CD14-positive monocyte (primary cell): Measurements from ENCODE around the gene INO80. TPM values are rescaled to one million over a fixed set of nuclear protein-coding genes. Genes with fewer than 3 reads are reported as not detected.

Experiments
- DNase-seq, 3 donors: peaks; one replicate each; pipeline ENCODE4 v3.0.0-alpha.2; 2011 to 2022
- H2AFZ ChIP-seq: 2 replicates; pipeline ENCODE4 v1.6.0; 2012; ENCODE audit warnings: mild to moderate bottlenecking, low read depth, low read length, inconsistent platforms; ENCODE audit not compliant: insufficient read depth, poor library complexity, severe bottlenecking
- H3K27ac ChIP-seq, 2 donors: 1 replicate in 1 of 2; 2 replicates in 1 of 2; pipeline ENCODE4 v1.5.1; 2012 to 2013; ENCODE audit warnings: low read length in 2 of 2, control low read depth in 1 of 2, inconsistent platforms in 1 of 2, low read depth in 1 of 2, mild to moderate bottlenecking in 1 of 2
- H3K27me3 ChIP-seq, 2 donors: one replicate each; pipeline versions ENCODE4 v1.6.0 to v1.6.1; 2011 to 2013; ENCODE audit warnings: low read length in 2 of 2; ENCODE audit not compliant: control insufficient read depth in 2 of 2, insufficient read depth in 2 of 2
- H3K36me3 ChIP-seq, 2 donors: replicated peaks in 1 of 2; 1 replicate in 1 of 2; 2 replicates in 1 of 2; pipeline versions ENCODE4 v1.5.1 to v1.6.1; 2012 to 2013; ENCODE audit warnings: low read length in 2 of 2, control low read depth in 1 of 2, inconsistent platforms in 1 of 2, mild to moderate bottlenecking in 1 of 2; ENCODE audit not compliant: insufficient read depth in 2 of 2, control insufficient read depth in 1 of 2
- H3K4me1 ChIP-seq, 2 donors: 1 replicate in 1 of 2; 2 replicates in 1 of 2; pipeline versions ENCODE4 v1.5.1 to v1.6.1; 2012 to 2013; ENCODE audit warnings: low read length in 2 of 2, control low read depth in 1 of 2, inconsistent platforms in 1 of 2, mild to moderate bottlenecking in 1 of 2, moderate library complexity in 1 of 2; ENCODE audit not compliant: insufficient read depth in 2 of 2, control insufficient read depth in 1 of 2
- H3K4me2 ChIP-seq: replicated peaks from 2 replicates; pipeline ENCODE3; 2012; ENCODE audit warnings: low read length, moderate library complexity, mild to moderate bottlenecking; ENCODE audit not compliant: poor library complexity, severe bottlenecking; ENCODE audit errors: extremely low read depth
- H3K4me3 ChIP-seq, 3 experiments: fragments of 200-600 bp in 1 of 3; sonication (generic) in 1 of 3; replicated peaks in 1 of 3; 1 replicate in 2 of 3; 2 replicates in 1 of 3; pipeline ENCODE4 v1.5.1; 2011 to 2013; ENCODE audit warnings: low read length in 3 of 3, mild to moderate bottlenecking in 3 of 3, control low read depth in 2 of 3, low read depth in 2 of 3, inconsistent platforms in 1 of 3, moderate library complexity in 1 of 3
- H3K79me2 ChIP-seq: 2 replicates; pipeline ENCODE4 v1.6.0; 2012; ENCODE audit warnings: mild to moderate bottlenecking, control low read depth, inconsistent platforms, low read length, moderate library complexity; ENCODE audit not compliant: insufficient read depth
- H3K9ac ChIP-seq: 2 replicates; pipeline ENCODE4 v1.6.0; 2017; ENCODE audit warnings: low read length, mild to moderate bottlenecking; ENCODE audit not compliant: insufficient read depth, poor library complexity, severe bottlenecking
- H3K9me3 ChIP-seq, 2 donors: replicated peaks in 1 of 2; 1 replicate in 1 of 2; 2 replicates in 1 of 2; pipeline versions ENCODE4 v1.5.1 to v1.6.1; 2012 to 2013; ENCODE audit warnings: low read length in 2 of 2, control low read depth in 1 of 2; ENCODE audit not compliant: control insufficient read depth in 1 of 2, insufficient read depth in 1 of 2
- H4K20me1 ChIP-seq: 2 replicates; pipeline ENCODE4 v1.6.0; 2012; ENCODE audit warnings: mild to moderate bottlenecking, low read length, control low read depth, moderate library complexity; ENCODE audit not compliant: insufficient read depth
- H3K27ac Mint-ChIP-seq, 7 donors: one replicate each; pipeline ENCODE4 v1.8.0; 2020; ENCODE audit warnings: mild to moderate bottlenecking in 7 of 7, mixed read lengths in 7 of 7, moderate library complexity in 6 of 7, inconsistent platforms in 2 of 7
- H3K27me3 Mint-ChIP-seq, 3 donors: one replicate each; pipeline ENCODE4 v1.8.0; 2021 to 2022; ENCODE audit warnings: low read depth in 3 of 3, mild to moderate bottlenecking in 3 of 3, mixed read lengths in 3 of 3, moderate library complexity in 3 of 3, inconsistent platforms in 1 of 3
- H3K36me3 Mint-ChIP-seq, 2 donors: one replicate each; pipeline ENCODE4 v1.8.0; 2020; ENCODE audit warnings: mixed read lengths in 2 of 2, inconsistent platforms in 1 of 2, mild to moderate bottlenecking in 1 of 2
- H3K4me1 Mint-ChIP-seq: one replicate; pipeline ENCODE4 v1.8.0; 2020; ENCODE audit warnings: mild to moderate bottlenecking, mixed read lengths
- H3K4me3 Mint-ChIP-seq, 2 donors: one replicate each; pipeline ENCODE4 v1.8.0; 2020; ENCODE audit warnings: mild to moderate bottlenecking in 2 of 2, mixed read lengths in 2 of 2, moderate library complexity in 1 of 2
- H3K9me3 Mint-ChIP-seq, 7 donors: one replicate each; pipeline ENCODE4 v1.8.0; 2020 to 2022; ENCODE audit warnings: mixed read lengths in 7 of 7, mild to moderate bottlenecking in 6 of 7, moderate library complexity in 6 of 7, inconsistent platforms in 2 of 7
- WGBS: methylation state at CpG from one replicate; pipeline ENCODE4 v1.1.5; 2013; ENCODE audit warnings: missing lambda C conversion rate; ENCODE audit not compliant: insufficient coverage; 5-methylcytosine and 5-hydroxymethylcytosine counted together
- intact Hi-C, 2 donors: fragments of 100-400 bp; cut with micrococcal nuclease; formaldehyde crosslinking; loops; one replicate each; pipeline versions ENCODE4 v1.15.0 to v1.15.1; 2023
- polyA plus RNA-seq, 3 donors: library from polyadenylated mRNA; depleted of rRNA in 1 of 3; unstranded in 2 of 3; stranded (reverse) in 1 of 3; fragments of 300-500 nt in 2 of 3; fragments of >200 nt in 1 of 3; fragmentation: Illumina TruSeq in 2 of 3; gene quantifications; 1 replicate in 2 of 3; 2 replicates in 1 of 3; pipeline ENCODE4 v1.2.3, GENCODE V29; 2012 to 2021
- TF ChIP-seq, protein P1 (sequence below): fragments of 200-600 bp; IDR thresholded peaks from one replicate; pipeline ENCODE4 v1.8.0; 2022; ENCODE audit warnings: antibody characterized with exemption, mild to moderate bottlenecking

Gene INO80
- polyA plus RNA-seq, 3 donors = 2.3 to 13.1 (median 2.4) TPM

- Mint-ChIP-seq H3K36me3 (no peaks in the 10 kb centered on the region), H3K4me3 (peak overlapping the region in 1 of 2 donors; percentile 17), H3K9me3 (peaks cover 0 to 9% (median 0%) of the 10 kb centered on the region in 7 donors), H3K27me3 (peaks cover 2 to 6% (median 5%) of the 10 kb centered on the region in 3 donors), H3K4me1 (no peaks in the 10 kb centered on the region), H3K27ac (no peak overlapping the region)
- no peaks in the 10 kb centered on the region for H4K20me1 ChIP-seq
- H3K27ac ChIP-seq = no peak overlapping the region
- no peaks in the 10 kb centered on the region for H3K36me3 ChIP-seq
- TF ChIP-seq, protein P1, sequence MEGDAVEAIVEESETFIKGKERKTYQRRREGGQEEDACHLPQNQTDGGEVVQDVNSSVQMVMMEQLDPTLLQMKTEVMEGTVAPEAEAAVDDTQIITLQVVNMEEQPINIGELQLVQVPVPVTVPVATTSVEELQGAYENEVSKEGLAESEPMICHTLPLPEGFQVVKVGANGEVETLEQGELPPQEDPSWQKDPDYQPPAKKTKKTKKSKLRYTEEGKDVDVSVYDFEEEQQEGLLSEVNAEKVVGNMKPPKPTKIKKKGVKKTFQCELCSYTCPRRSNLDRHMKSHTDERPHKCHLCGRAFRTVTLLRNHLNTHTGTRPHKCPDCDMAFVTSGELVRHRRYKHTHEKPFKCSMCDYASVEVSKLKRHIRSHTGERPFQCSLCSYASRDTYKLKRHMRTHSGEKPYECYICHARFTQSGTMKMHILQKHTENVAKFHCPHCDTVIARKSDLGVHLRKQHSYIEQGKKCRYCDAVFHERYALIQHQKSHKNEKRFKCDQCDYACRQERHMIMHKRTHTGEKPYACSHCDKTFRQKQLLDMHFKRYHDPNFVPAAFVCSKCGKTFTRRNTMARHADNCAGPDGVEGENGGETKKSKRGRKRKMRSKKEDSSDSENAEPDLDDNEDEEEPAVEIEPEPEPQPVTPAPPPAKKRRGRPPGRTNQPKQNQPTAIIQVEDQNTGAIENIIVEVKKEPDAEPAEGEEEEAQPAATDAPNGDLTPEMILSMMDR = no peak
- H3K27me3 ChIP-seq = no peaks in the 10 kb centered on the region
- no peak for DNase-seq
- intact Hi-C loops = no loop called here
- no peak overlapping the region for H3K4me2 ChIP-seq
- H3K4me3 ChIP-seq = no peak overlapping the region
- no peaks in the 10 kb centered on the region for H3K9me3 ChIP-seq
- no peak overlapping the region for H2AFZ ChIP-seq
- H3K9ac ChIP-seq = no peak overlapping the region
- no peaks in the 10 kb centered on the region for H3K4me1 ChIP-seq
- 86% methylated on average over 2 of the region's 2 CpGs for WGBS
- no peaks in the 10 kb centered on the region for H3K79me2 ChIP-seq
Measured at GRCh38 chr15:41154412-41154811, 38.3 kb upstream of the INO80 start.

GRCh38 chr15:41153733-41154132 lies 37.7 kb upstream of the INO80 start:
- no peaks in the 10 kb centered on the region for H3K4me1 Mint-ChIP-seq
- Histone ChIP-seq H3K79me2 (no peaks in the 10 kb centered on the region), H3K36me3 (no peaks in the 10 kb centered on the region), H3K4me3 (no peak overlapping the region), H4K20me1 (no peaks in the 10 kb centered on the region), H3K9me3 (no peaks in the 10 kb centered on the region), H3K4me1 (no peaks in the 10 kb centered on the region), H3K27ac (no peak overlapping the region), H3K4me2 (no peak overlapping the region), H2AFZ (no peak overlapping the region), H3K9ac (no peak overlapping the region), H3K27me3 (no peaks in the 10 kb centered on the region)
- intact Hi-C loops = no loop called here
- DNase-seq = no peak
- TF ChIP-seq, protein P1 = no peak
- no CpG with 5 or more reads among the region's 5 CpGs for WGBS
- no peak overlapping the region for H3K27ac Mint-ChIP-seq
- H3K4me3 Mint-ChIP-seq = no peak overlapping the region
- peaks cover 0 to 9% (median 0%) of the 10 kb centered on the region in 7 donors for H3K9me3 Mint-ChIP-seq
- no peaks in the 10 kb centered on the region for H3K36me3 Mint-ChIP-seq
- H3K27me3 Mint-ChIP-seq = peaks cover 2 to 6% (median 5%) of the 10 kb centered on the region in 3 donors
